BJ (cell line): ENCODE data around the gene COL9A3. TPM values are rescaled to one million over a fixed set of nuclear protein-coding genes. Genes with fewer than 3 reads are reported as not detected.
A peak's percentile ranks its signal among the peaks of the same experiment; 100 is the strongest.

Experiments used
- CTCF ChIA-PET: fragments of 350-600 bp; formaldehyde crosslinking; extraction: SDS; loops from one replicate; lab custom pipeline; 2021; ENCODE audit warnings: antibody characterized with exemption, inconsistent platforms; lab: Yijun Ruan, JAX
- POLR2A ChIA-PET: fragments of 300-600 bp; sonication (Branson Sonifier 250); formaldehyde crosslinking; extraction: SDS; loops from one replicate; lab custom pipeline; 2021; ENCODE audit warnings: antibody characterized with exemption; lab: Charles Lee
- DNase-seq: peaks from one replicate; pipeline ENCODE4 v3.0.0-alpha.2; 2011; ENCODE audit warnings: low read depth
- H3K27me3 ChIP-seq: 2 replicates; pipeline ENCODE4 v1.6.0; 2011; ENCODE audit warnings: low read length; ENCODE audit not compliant: control insufficient read depth, insufficient read depth
- H3K36me3 ChIP-seq: 2 replicates; pipeline ENCODE4 v1.5.1; 2011; ENCODE audit warnings: low read length; ENCODE audit not compliant: control insufficient read depth, insufficient read depth
- H3K4me3 ChIP-seq: 2 replicates; pipeline ENCODE4 v1.5.1; 2011; ENCODE audit warnings: low read depth, mild to moderate bottlenecking, control low read depth, low read length
- CTCF ChIP-seq: IDR thresholded peaks from 2 replicates; pipeline ENCODE4 v1.5.1; 2011; ENCODE audit warnings: low read depth, mild to moderate bottlenecking, control low read depth, inconsistent platforms, low read length, moderate library complexity; ENCODE audit not compliant: insufficient read depth
- polyA plus RNA-seq: library from polyadenylated mRNA; depleted of rRNA; stranded (reverse); fragments of >200 nt; gene quantifications from 2 replicates; pipeline ENCODE4 v1.2.3, GENCODE V29; 2011

The COL9A3 gene
- polyA plus RNA-seq, 1 experiment = 0.21 TPM

GRCh38 chr20:62796699-62797491 is 20.0 kb upstream of the COL9A3 start:
- Histone ChIP-seq H3K4me3 (peak overlapping the region; percentile 67), H3K27me3 (no peaks in the 10 kb centered on the region), H3K36me3 (peaks cover 22% of the 10 kb centered on the region)
- POLR2A ChIA-PET = no interaction called here
- CTCF ChIA-PET = interaction anchor here (0.9 to 3.2 kb wide), 3 partner anchors 11 to 173 kb away, joined by 3 to 12 read pairs (median 4); no protein-coding TSS in a partner anchor
- no peak for TF ChIP-seq CTCF
- DNase-seq = no peak

GRCh38 chr20:62797671-62798532 is 18.9 kb upstream of the COL9A3 start:
- CTCF ChIA-PET = interaction anchor here (1.3 to 3.2 kb wide), 2 partner anchors 10 kb away, joined by 9 to 12 read pairs; no protein-coding TSS in a partner anchor
- Histone ChIP-seq H3K36me3 (peaks cover 22% of the 10 kb centered on the region), H3K27me3 (no peaks in the 10 kb centered on the region), H3K4me3 (no peak overlapping the region; the same call in 1 of the 2 replicates)
- POLR2A ChIA-PET = no interaction called here
- no peak for TF ChIP-seq CTCF
- DNase-seq = no peak

GRCh38 chr20:62799036-62799435 is 17.8 kb upstream of the COL9A3 start:
- TF ChIP-seq CTCF = no peak
- ChIA-PET CTCF (interaction anchor here (1.3 kb wide), 1 partner anchor 9 kb away, joined by 9 read pairs; no protein-coding TSS in a partner anchor), POLR2A (no interaction called here)
- H3K27me3 ChIP-seq = no peaks in the 10 kb centered on the region
- peaks cover 22% of the 10 kb centered on the region for H3K36me3 ChIP-seq
- no peak overlapping the region for H3K4me3 ChIP-seq
- no peak for DNase-seq

- CTCF ChIA-PET = interaction anchor here (1.3 kb wide), 1 partner anchor 9 kb away, joined by 9 read pairs; no protein-coding TSS in a partner anchor
- no peaks in the 10 kb centered on the region for H3K27me3 ChIP-seq
Measured at GRCh38 chr20:62799459-62799858, 17.4 kb upstream of the COL9A3 start.

More at GRCh38 chr20:62799459-62799858, 17.4 kb upstream of the COL9A3 start:
- TF ChIP-seq CTCF = no peak
- peaks cover 22% of the 10 kb centered on the region for H3K36me3 ChIP-seq
- POLR2A ChIA-PET = no interaction called here
- no peak for DNase-seq
- H3K4me3 ChIP-seq = no peak overlapping the region
